GM19468 (cell line): ENCODE measurements around the gene PLTP.
"Not testable (repeated sequence)": the region's sequence is repeated elsewhere in the genome, so short reads cannot be mapped to it uniquely, and the experiment has no call there.

Source experiments
- ATAC-seq: cut with Tn5 transposase; IDR thresholded peaks from one replicate; pipeline ENCODE4 v1.9.1; 2021; ENCODE audit warnings: mild to moderate bottlenecking, moderate library complexity, moderate number of reproducible peaks; ENCODE audit not compliant: unreplicated experiment; ENCODE audit errors: extremely low read depth

PLTP gene

GRCh38 chr20:45886590-45887345 lies 25.2 kb downstream of the PLTP start:
- no peak for ATAC-seq

- no peak for ATAC-seq
Measured at GRCh38 chr20:45883100-45883469, 28.9 kb downstream of the PLTP start.

- no peak for ATAC-seq
Measured at GRCh38 chr20:45882469-45883099, 29.4 kb downstream of the PLTP start.

DNA sequence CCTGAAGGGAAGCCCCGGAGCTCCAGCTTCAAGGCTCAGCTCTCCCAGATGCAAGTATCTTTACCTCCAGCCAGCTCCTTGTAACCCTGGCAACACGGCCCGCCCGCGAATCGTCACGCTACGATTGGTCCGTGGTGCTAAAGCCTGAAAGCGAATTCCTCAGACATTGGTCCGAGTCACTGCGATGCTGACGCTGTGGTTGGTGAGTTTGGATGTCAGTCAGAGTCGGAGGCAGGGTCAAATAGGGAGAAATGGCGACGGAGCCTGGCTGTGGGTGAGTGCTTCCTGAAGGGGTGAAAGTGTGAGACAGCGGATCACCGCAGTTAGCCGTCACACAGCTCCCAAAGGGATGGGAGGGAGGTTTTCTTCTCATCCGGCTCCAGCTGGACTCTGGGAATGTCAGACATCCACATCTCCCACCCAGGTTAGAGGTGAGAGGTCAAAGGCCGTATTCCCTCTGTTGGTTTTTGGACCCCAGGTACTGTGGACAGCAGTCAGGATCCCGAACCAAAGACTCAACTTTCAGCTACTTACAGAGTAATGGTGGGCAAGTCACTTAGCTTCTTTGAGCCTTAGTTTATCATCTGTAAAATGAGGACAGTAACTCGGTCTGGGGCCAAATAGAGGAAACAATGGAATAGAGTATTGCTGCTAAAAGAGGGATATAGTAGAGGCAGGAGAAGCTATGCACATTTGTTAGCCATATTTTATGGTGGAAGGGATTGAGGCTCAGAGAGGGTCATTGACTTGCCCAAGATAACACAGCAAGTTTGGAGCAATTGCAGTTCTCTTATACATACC lies 30.8 kb downstream of the PLTP start, which contains the start of gene ZSWIM1:
TSS of gene ZSWIM1 (plus strand) at position 240 of the 801 bp plus-strand sequence. CDS start 1,366 bp downstream, outside the sequence.
- ATAC-seq: peak; percentile 95

GRCh38 chr20:45878076-45878761 lies 33.7 kb downstream of the PLTP start:
- no peak for ATAC-seq

DNA sequence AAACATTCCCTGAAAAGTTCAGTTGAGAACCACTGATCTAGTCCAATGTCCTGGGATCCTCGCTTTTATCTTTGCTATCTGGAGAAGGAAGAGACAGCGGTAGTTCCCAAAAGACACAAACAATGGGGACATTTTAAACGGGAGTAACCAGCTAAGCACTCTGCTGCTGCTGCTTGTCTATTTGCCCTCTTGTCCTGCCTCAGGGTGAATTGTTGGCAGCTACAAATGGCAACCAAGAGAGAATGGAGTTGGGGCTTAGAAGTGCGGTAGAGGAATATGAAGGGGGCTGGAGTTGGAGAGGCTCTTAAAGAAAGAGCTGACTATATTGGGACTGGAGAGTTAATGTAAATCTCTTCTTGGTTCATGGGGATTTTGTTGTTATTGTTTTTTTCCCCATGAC lies 37.4 kb downstream of the PLTP start:
- no peak for ATAC-seq

- not testable (repeated sequence) for ATAC-seq
Measured at GRCh38 chr20:45874104-45874481, 37.9 kb downstream of the PLTP start.

DNA sequence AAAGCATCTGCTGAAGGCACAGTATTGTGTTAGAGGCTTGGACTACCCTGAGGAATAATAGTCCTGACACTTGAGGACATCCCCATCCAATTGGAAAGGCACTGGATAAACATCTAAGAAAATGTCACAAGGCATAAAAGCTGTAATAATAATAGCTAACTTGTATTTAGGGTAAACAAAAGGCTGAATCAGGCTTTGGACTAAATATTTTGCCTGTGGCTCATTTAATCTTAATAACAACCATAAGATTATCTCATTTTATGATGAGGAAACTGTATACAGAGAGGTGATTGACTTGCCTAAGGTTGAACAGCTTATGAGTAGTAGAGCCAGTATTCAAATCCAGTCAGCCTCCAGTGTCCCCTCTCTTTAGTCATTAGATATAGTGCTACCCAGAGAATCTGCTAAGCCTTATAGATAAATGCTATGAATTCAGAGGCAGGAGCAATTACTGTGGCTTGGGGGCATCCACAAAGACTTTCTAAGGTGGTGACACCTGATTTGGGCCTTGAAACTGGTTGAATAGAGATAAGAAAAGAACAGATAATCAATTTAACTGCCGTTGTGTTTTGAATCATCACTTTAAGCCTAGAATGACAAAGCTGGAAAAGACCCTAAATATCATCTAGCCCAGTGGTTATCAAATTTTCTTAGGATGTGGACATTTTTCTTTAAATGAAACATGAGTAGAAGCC lies 38.4 kb downstream of the PLTP start:
- no peak for ATAC-seq

GRCh38 chr20:45872626-45873025 lies 39.3 kb downstream of the PLTP start:
- no peak for ATAC-seq

GRCh38 chr20:45867819-45868176 lies 44.2 kb downstream of the PLTP start:
- no peak for ATAC-seq

- no peak for ATAC-seq
Measured at GRCh38 chr20:45867136-45867818, 44.7 kb downstream of the PLTP start.

GRCh38 chr20:45866454-45866853 lies 45.5 kb downstream of the PLTP start:
- no peak for ATAC-seq

- no peak for ATAC-seq
Measured at GRCh38 chr20:45863543-45864470, 48.1 kb downstream of the PLTP start.

DNA sequence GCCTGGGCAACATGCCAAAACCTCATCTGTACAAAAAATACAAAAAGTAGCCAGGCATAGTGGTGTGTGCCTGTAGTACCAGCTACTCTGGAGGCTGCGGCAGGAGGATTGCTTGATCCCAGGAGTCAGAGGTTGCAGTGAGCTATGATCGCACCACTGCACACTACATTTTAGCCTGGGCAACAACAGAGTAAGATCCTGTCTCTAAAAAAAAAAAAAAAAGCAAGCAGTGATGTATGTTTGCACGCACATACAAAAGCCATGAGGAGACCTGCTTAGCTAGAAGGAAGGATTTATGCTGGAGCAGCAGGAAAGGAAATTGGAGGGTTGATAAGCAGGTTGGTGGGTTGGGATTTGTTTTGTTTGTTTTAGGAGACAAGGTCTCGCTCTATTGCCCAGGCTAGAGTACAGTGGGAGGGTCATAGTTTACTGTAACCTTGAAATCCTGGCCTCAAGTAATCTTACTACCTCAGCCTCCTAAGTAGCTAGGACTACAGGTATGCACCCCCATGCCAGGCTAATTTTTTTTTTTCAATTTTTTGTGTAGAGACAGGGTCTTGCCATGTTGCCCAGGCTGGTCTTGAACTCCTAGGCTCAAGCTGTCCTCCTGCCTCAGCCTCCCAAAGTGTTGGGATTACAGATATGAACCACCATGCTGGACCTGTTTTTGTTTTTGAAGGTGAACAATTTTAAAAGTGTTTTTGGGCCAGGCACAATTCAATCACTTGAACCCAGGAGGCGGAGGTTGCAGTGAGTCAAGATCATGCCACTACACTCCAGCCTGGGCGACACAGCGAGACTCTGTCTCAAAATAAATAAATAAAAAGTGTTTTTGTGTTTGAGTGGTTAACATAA lies 50.5 kb downstream of the PLTP start:
- no peak for ATAC-seq

DNA sequence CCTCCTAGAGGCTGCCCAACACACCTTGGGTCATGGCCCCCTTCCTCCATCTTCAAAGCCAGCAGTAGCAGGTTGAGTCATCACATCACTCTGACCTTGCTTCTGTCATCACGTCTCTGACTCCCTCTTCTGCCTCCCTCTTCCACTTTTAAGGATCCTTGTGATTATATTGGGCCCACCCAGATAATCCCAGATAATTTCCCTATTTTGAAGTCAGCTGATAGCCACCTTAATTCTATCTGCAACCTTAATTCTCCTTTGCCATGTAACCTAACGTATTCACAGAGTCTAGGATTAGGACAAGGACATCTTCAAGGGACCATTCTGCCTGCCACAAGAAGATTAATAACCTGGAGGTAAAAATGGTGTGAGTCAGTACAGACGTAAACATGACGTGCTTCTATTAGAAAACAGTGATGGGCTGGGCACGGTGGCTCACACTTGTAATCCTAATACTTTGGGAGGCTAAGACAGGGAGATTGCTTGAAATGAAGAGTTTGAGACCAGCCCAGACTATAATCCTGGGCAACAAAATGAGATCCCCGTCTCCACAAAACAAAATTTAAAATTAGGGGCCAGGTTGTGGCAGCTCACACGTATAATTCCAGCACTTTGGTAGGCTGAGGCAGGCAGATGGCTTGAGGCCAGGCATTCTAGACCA lies 51.3 kb downstream of the PLTP start:
- no peak for ATAC-seq

DNA sequence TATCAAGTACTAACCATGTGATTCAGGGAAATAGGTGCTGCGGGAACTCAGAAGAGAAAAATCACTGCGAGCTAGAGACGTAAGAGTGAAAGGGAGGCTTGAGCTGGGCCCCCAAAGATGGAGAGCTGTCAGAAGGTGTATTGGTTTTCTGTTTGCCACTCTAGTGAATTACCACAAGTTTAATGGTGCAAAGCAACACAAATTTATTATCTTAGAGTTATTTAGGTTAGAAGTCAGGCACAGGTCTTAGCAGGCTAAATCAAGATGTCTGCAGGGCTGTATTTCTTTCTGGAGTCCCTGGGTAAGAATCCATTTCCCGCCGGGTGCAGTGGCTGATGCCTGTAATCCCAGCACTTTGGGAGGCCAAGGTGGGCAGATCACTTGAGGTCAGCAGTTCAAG lies 52.0 kb downstream of the PLTP start:
- no peak for ATAC-seq

- ATAC-seq: no peak
Measured at GRCh38 chr20:45857882-45858216, 54.1 kb downstream of the PLTP start.
